Measurements from ENCODE around the gene PFDN2.
"Not testable (repeated sequence)": the region's sequence is repeated elsewhere in the genome, so short reads cannot be mapped to it uniquely, and the experiment has no call there.

Gene PFDN2

GRCh38 chr1:161127649-161128048 lies 9.8 kb upstream of the PFDN2 start:
- TF ChIP-seq NFRKB (IDR thresholded peaks at IDR 0.05) (no peak), BHLHE40 (IDR thresholded peaks at IDR 0.05; ENCODE audit: borderline replicate concordance) (no peak), FOXK2 (IDR thresholded peaks at IDR 0.05) (no peak), HDGF (IDR thresholded peaks at IDR 0.05; ENCODE audit: borderline replicate concordance) (no peak), LEF1 (IDR thresholded peaks at IDR 0.05; ENCODE audit: borderline replicate concordance) (no peak), FOXM1 (IDR thresholded peaks at IDR 0.05; ENCODE audit: borderline replicate concordance) (no peak)
- DNase-seq (ENCODE audit: extremely low spot score), result no peak
- ChIA-PET CTCF (no interaction called here), POLR2A (no interaction called here)

- no peak for DNase-seq (ENCODE audit: extremely low spot score)
- POLR2A ChIA-PET, result no interaction called here
- TF ChIP-seq SUZ12 (IDR thresholded peaks at IDR 0.05) (no peak), CTBP1 (IDR thresholded peaks at IDR 0.05; ENCODE audit: borderline replicate concordance) (no peak), BHLHE40 (IDR thresholded peaks at IDR 0.05; ENCODE audit: borderline replicate concordance) (no peak), FOXA1 (IDR thresholded peaks at IDR 0.05) (no peak), ZNF384 (IDR thresholded peaks at IDR 0.05) (no peak), ARNT (IDR thresholded peaks at IDR 0.05) (no peak), NFRKB (IDR thresholded peaks at IDR 0.05) (no peak), LEF1 (IDR thresholded peaks at IDR 0.05; ENCODE audit: borderline replicate concordance) (no peak), L3MBTL2 (conservative IDR thresholded peaks at IDR 0.05) (no peak), TARDBP (IDR thresholded peaks at IDR 0.05) (no peak), FOXM1 (IDR thresholded peaks at IDR 0.05; ENCODE audit: borderline replicate concordance) (no peak), HDGF (IDR thresholded peaks at IDR 0.05; ENCODE audit: borderline replicate concordance) (no peak), ELF4 (IDR thresholded peaks at IDR 0.05) (no peak), SP1 (IDR thresholded peaks at IDR 0.05) (no peak), PKNOX1 (IDR thresholded peaks at IDR 0.05) (no peak), FOXK2 (IDR thresholded peaks at IDR 0.05) (no peak)
- CTCF ChIA-PET, result no interaction called here
These were observed 5.1 kb upstream of the PFDN2 start for GRCh38 chr1:161122967-161123366.

- CTCF ChIA-PET, result no interaction called here
- POLR2A ChIA-PET, result interaction anchor here (1.1 kb wide), 1 partner anchor 32 kb away, joined by 3 read pairs; the partner anchor contains the start of gene UFC1
- DNase-seq (ENCODE audit: extremely low spot score), result no peak
- no peak for TF ChIP-seq NFRKB (IDR thresholded peaks at IDR 0.05)
- no peak for TF ChIP-seq L3MBTL2 (conservative IDR thresholded peaks at IDR 0.05)
- no peak for TF ChIP-seq ARNT (IDR thresholded peaks at IDR 0.05)
- TF ChIP-seq ZNF384 (IDR thresholded peaks at IDR 0.05), result no peak
- no peak for TF ChIP-seq TARDBP (IDR thresholded peaks at IDR 0.05)
- TF ChIP-seq PKNOX1 (IDR thresholded peaks at IDR 0.05), result no peak
- TF ChIP-seq ELF4 (IDR thresholded peaks at IDR 0.05), result no peak
- no peak for TF ChIP-seq FOXK2 (IDR thresholded peaks at IDR 0.05)
- no peak for TF ChIP-seq SP1 (IDR thresholded peaks at IDR 0.05)
- no peak for TF ChIP-seq LEF1 (IDR thresholded peaks at IDR 0.05; ENCODE audit: borderline replicate concordance)
- no peak for TF ChIP-seq BHLHE40 (IDR thresholded peaks at IDR 0.05; ENCODE audit: borderline replicate concordance)
- TF ChIP-seq CTBP1 (IDR thresholded peaks at IDR 0.05; ENCODE audit: borderline replicate concordance), result no peak
- no peak for TF ChIP-seq FOXA1 (IDR thresholded peaks at IDR 0.05)
These were observed 4.0 kb upstream of the PFDN2 start for GRCh38 chr1:161121834-161122233.

- TF ChIP-seq ZNF384 (IDR thresholded peaks at IDR 0.05) (no peak), HDGF (IDR thresholded peaks at IDR 0.05; ENCODE audit: borderline replicate concordance) (no peak), BHLHE40 (IDR thresholded peaks at IDR 0.05; ENCODE audit: borderline replicate concordance) (no peak), ARNT (IDR thresholded peaks at IDR 0.05) (no peak)
- DNase-seq (ENCODE audit: extremely low spot score), result no peak
- POLR2A ChIA-PET, result no interaction called here
- CTCF ChIA-PET, result no interaction called here
These were observed 3.3 kb upstream of the PFDN2 start for GRCh38 chr1:161121042-161121650.

GRCh38 chr1:161119092-161119903 lies 1.5 kb upstream of the PFDN2 start:
- DNase-seq (ENCODE audit: extremely low spot score), result peak; percentile 71

GRCh38 chr1:161115961-161116360 lies 1.9 kb downstream of the PFDN2 start:
- CTCF ChIA-PET, result not testable (repeated sequence)

More at GRCh38 chr1:161119092-161119903, 1.5 kb upstream of the PFDN2 start:
- POLR2A ChIA-PET, result no interaction called here
- CTCF ChIA-PET, result interaction anchor here (0.6 kb wide), 1 partner anchor 25 kb away, joined by 3 read pairs; no protein-coding TSS in a partner anchor
- 0 out of 2 replicates have a peak, but pooled peaks have one; percentile 29 for TF ChIP-seq L3MBTL2 (conservative IDR thresholded peaks at IDR 0.05)
- TF ChIP-seq TARDBP (IDR thresholded peaks at IDR 0.05), result no peak
- TF ChIP-seq SP1 (IDR thresholded peaks at IDR 0.05), result no peak
- no peak for TF ChIP-seq FOXK2 (IDR thresholded peaks at IDR 0.05)

GRCh38 chr1:161115132-161115711 lies 2.6 kb downstream of the PFDN2 start:
- TF ChIP-seq L3MBTL2 (conservative IDR thresholded peaks at IDR 0.05) (no peak; the same call in 1 of the 2 replicates), ZNF384 (IDR thresholded peaks at IDR 0.05) (no peak), SP1 (IDR thresholded peaks at IDR 0.05) (no peak), ARNT (IDR thresholded peaks at IDR 0.05) (no peak), TARDBP (IDR thresholded peaks at IDR 0.05) (no peak), SUZ12 (IDR thresholded peaks at IDR 0.05) (no peak), LEF1 (IDR thresholded peaks at IDR 0.05; ENCODE audit: borderline replicate concordance) (no peak), BHLHE40 (IDR thresholded peaks at IDR 0.05; ENCODE audit: borderline replicate concordance) (no peak)
- POLR2A ChIA-PET, result interaction anchor here (0.7 kb wide), 1 partner anchor 70 kb away, joined by 3 read pairs; no protein-coding TSS in a partner anchor
- CTCF ChIA-PET, result no interaction called here
- DNase-seq (ENCODE audit: extremely low spot score), result no peak

More at GRCh38 chr1:161115961-161116360, 1.9 kb downstream of the PFDN2 start:
- DNase-seq (ENCODE audit: extremely low spot score); POLR2A ChIA-PET: not testable (repeated sequence)
